SU-DHL-6 (cell line): ENCODE data around the gene ACKR4.

Experiments used
- H2AFZ ChIP-seq: fragments of 200-600 bp; sonication (generic); 2 replicates; pipeline ENCODE4 v1.6.1; 2014; ENCODE audit warnings: low read depth, mild to moderate bottlenecking, moderate library complexity, mixed read lengths, antibody characterized with exemption, low read length; ENCODE audit not compliant: severe bottlenecking
- H3F3A ChIP-seq: fragments of 200-600 bp; shearing (Covaris generic); 2 replicates; pipeline ENCODE4 v1.6.0; 2016; ENCODE audit warnings: antibody characterized with exemption, mild to moderate bottlenecking; ENCODE audit not compliant: insufficient read depth
- H3K27ac ChIP-seq: fragments of 200-600 bp; sonication (generic); 2 replicates; pipeline ENCODE4 v1.5.1; 2016; ENCODE audit warnings: low read depth, mild to moderate bottlenecking, low read length, moderate library complexity, mixed read lengths
- H3K27me3 ChIP-seq: fragments of 200-600 bp; sonication (generic), shearing (Covaris generic); 2 replicates; pipeline ENCODE4 v1.6.0; 2014; ENCODE audit warnings: mild to moderate bottlenecking, low read length
- H3K36me3 ChIP-seq: fragments of 200-600 bp; sonication (generic); 2 replicates; pipeline ENCODE4 v1.6.1; 2014; ENCODE audit warnings: mild to moderate bottlenecking, low read length, mixed read lengths
- H3K4me2 ChIP-seq: fragments of 300-600, 200-600 bp; shearing (Covaris generic), sonication (generic); 2 replicates; pipeline ENCODE4 v1.6.0; 2014; ENCODE audit warnings: low read length, low read depth, mild to moderate bottlenecking; ENCODE audit not compliant: poor library complexity, severe bottlenecking
- H3K4me3 ChIP-seq: fragments of 200-600 bp; sonication (generic); 2 replicates; pipeline ENCODE4 v1.5.1; 2014; ENCODE audit warnings: antibody characterized with exemption, low read length, mild to moderate bottlenecking, mixed read lengths; ENCODE audit not compliant: insufficient read depth, poor library complexity, severe bottlenecking
- H3K79me2 ChIP-seq: fragments of 200-600 bp; sonication (generic); 2 replicates; pipeline ENCODE4 v1.6.1; 2014; ENCODE audit warnings: mild to moderate bottlenecking, low read length, moderate library complexity; ENCODE audit not compliant: insufficient read depth
- H3K9ac ChIP-seq: fragments of 200-600 bp; sonication (generic); 2 replicates; pipeline ENCODE4 v1.7.0; 2014; ENCODE audit warnings: mild to moderate bottlenecking, low read length
- H3K9me2 ChIP-seq: fragments of 200-600 bp; sonication (generic); replicated peaks from 2 replicates; pipeline ENCODE4 v1.6.1; 2014; ENCODE audit warnings: low read length; ENCODE audit not compliant: insufficient read depth
- H3K9me3 ChIP-seq: fragments of 200-600 bp; sonication (generic); 2 replicates; pipeline ENCODE4 v1.6.1; 2014; ENCODE audit warnings: low read length, mixed read lengths; ENCODE audit not compliant: insufficient read depth
- H4K20me1 ChIP-seq: fragments of 200-600 bp; sonication (generic); 2 replicates; pipeline ENCODE4 v1.6.1; 2014; ENCODE audit warnings: low read depth, mild to moderate bottlenecking, antibody characterized with exemption, low read length, moderate library complexity, mixed read lengths
- EZH2phosphoT487 ChIP-seq: fragments of 200-600 bp; sonication (generic), shearing (Covaris generic); conservative IDR thresholded peaks from 2 replicates; pipeline ENCODE4 v1.6.1; 2018; ENCODE audit warnings: mild to moderate bottlenecking, antibody characterized with exemption, low read length, moderate library complexity, mixed read lengths
- TF ChIP-seq, protein P1 (sequence below): fragments of 200-600 bp; sonication (generic); IDR thresholded peaks from one replicate; pipeline ENCODE4 v1.5.1; 2017; ENCODE audit warnings: antibody characterized with exemption, mild to moderate bottlenecking, low read length, moderate library complexity; ENCODE audit not compliant: insufficient read depth, poor library complexity, severe bottlenecking

The ACKR4 gene

DNA sequence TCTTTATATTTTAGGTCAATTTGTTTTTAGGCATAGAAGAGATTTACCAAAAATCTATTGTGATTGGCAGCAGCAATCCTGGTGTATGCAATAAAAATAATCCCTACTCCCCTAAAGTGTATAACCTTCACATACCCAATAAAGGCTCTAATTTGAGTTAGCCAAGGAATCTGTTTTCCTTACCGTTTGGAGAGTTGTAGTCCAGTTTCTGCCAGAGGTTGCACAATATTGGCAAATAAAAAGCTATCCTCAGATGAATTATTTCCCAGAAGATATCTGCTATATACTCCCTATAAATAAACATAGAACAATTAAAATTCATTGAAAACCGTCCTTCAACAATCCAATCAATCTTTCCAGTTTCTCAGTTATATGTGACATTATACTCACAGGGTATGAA is 31.1 kb downstream of the ACKR4 start:
- TF ChIP-seq, protein P1, sequence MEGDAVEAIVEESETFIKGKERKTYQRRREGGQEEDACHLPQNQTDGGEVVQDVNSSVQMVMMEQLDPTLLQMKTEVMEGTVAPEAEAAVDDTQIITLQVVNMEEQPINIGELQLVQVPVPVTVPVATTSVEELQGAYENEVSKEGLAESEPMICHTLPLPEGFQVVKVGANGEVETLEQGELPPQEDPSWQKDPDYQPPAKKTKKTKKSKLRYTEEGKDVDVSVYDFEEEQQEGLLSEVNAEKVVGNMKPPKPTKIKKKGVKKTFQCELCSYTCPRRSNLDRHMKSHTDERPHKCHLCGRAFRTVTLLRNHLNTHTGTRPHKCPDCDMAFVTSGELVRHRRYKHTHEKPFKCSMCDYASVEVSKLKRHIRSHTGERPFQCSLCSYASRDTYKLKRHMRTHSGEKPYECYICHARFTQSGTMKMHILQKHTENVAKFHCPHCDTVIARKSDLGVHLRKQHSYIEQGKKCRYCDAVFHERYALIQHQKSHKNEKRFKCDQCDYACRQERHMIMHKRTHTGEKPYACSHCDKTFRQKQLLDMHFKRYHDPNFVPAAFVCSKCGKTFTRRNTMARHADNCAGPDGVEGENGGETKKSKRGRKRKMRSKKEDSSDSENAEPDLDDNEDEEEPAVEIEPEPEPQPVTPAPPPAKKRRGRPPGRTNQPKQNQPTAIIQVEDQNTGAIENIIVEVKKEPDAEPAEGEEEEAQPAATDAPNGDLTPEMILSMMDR = no peak
- no peak for TF ChIP-seq EZH2phosphoT487

DNA sequence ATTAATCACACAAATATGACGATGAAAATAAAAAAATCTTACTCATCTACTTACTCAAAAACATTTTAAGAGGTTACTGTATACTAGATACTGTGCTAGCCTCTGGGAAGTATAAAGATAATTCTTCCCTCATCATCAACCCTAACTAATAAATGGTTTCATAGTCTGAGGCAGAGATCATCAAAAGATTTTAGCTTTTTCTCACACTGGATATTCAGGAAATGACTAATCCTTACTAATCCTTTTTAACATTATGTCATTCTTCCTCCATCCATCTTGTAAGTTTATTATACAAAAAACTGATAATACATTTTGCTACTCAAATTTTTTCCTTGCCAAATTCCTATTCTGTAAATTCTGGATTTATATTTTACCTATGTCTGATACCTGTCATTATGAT is 32.9 kb downstream of the ACKR4 start:
- Histone ChIP-seq H3K36me3 (no peaks in the 10 kb centered on the region), H3F3A (no peaks in the 10 kb centered on the region), H3K4me3 (no peak overlapping the region), H3K27me3 (no peaks in the 10 kb centered on the region), H4K20me1 (no peaks in the 10 kb centered on the region), H3K9ac (no peak overlapping the region), H3K9me3 (no peaks in the 10 kb centered on the region), H2AFZ (no peak overlapping the region), H3K4me2 (no peak overlapping the region), H3K27ac (no peak overlapping the region), H3K9me2 (no peaks in the 10 kb centered on the region), H3K79me2 (no peaks in the 10 kb centered on the region)
- TF ChIP-seq EZH2phosphoT487 = no peak
- TF ChIP-seq, protein P1 = no peak

More for the DNA sequence above, 31.1 kb downstream of the ACKR4 start:
- H3K79me2 ChIP-seq = no peaks in the 10 kb centered on the region
- H3K9me2 ChIP-seq = no peaks in the 10 kb centered on the region
- no peaks in the 10 kb centered on the region for H3F3A ChIP-seq
- no peaks in the 10 kb centered on the region for H4K20me1 ChIP-seq
- H3K27ac ChIP-seq = no peak overlapping the region
- no peak overlapping the region for H3K9ac ChIP-seq
- no peak overlapping the region for H3K4me2 ChIP-seq
- no peak overlapping the region for H2AFZ ChIP-seq
- no peaks in the 10 kb centered on the region for H3K27me3 ChIP-seq
- H3K9me3 ChIP-seq = no peaks in the 10 kb centered on the region
- no peak overlapping the region for H3K4me3 ChIP-seq
- H3K36me3 ChIP-seq = no peaks in the 10 kb centered on the region

DNA sequence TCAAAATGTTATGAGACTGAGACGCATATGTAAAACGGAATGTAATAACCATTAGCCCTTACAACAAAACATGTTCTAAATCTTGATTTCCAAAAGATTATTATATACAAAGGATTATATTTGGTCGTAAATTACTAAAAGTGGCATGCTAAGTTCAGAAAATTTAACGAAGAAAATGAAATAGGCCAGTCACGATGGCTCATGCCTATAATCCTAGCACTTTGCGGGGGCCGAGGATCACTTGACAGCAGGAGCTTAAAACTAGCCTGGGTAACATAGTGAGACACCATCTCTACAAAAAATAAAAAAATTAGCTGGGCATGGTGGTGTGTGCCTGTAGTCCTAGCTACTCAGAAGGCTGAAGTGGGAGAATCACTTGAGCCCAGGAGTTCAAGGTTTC is 33.5 kb downstream of the ACKR4 start:
- no peak overlapping the region for H3K4me3 ChIP-seq
- no peak for TF ChIP-seq EZH2phosphoT487
- TF ChIP-seq, protein P1 = no peak
- H3K4me2 ChIP-seq = no peak overlapping the region
- no peak overlapping the region for H3K9ac ChIP-seq
- no peaks in the 10 kb centered on the region for H4K20me1 ChIP-seq
- H2AFZ ChIP-seq = no peak overlapping the region
- H3K27me3 ChIP-seq = no peaks in the 10 kb centered on the region
- H3F3A ChIP-seq = no peaks in the 10 kb centered on the region
- no peaks in the 10 kb centered on the region for H3K36me3 ChIP-seq
- no peaks in the 10 kb centered on the region for H3K9me2 ChIP-seq
- H3K27ac ChIP-seq = no peak overlapping the region
- no peaks in the 10 kb centered on the region for H3K79me2 ChIP-seq
- H3K9me3 ChIP-seq = no peaks in the 10 kb centered on the region

DNA sequence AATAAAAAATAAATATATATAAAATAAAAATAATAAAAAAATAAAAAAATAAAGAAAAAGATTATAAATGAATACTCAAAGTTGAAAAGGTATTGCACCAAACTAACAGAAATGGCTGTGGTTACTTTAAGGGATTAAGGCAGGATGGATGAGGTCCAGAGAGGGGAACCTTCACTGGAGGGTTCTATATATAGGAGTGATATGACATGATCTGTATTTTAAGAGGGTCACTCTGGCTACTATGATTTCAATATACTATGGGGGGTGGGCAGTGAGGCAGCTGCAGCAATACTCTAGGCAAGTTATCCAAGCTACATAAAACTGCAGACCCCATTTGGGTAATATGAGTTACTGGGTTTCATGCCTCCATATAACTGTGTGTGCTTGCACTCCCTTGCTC is 38.0 kb downstream of the ACKR4 start:
- TF ChIP-seq, protein P1 = no peak
- H3K79me2 ChIP-seq = no peaks in the 10 kb centered on the region

More for the DNA sequence above, 38.0 kb downstream of the ACKR4 start:
- Histone ChIP-seq H2AFZ (no peak overlapping the region), H3K9me3 (no peaks in the 10 kb centered on the region), H3K27ac (no peak overlapping the region), H3K9me2 (no peaks in the 10 kb centered on the region), H4K20me1 (no peaks in the 10 kb centered on the region), H3K27me3 (no peaks in the 10 kb centered on the region), H3K4me3 (no peak overlapping the region), H3F3A (no peaks in the 10 kb centered on the region), H3K9ac (no peak overlapping the region), H3K36me3 (0 out of 2 replicates have a peak, but pooled peaks cover 8% of the 10 kb centered on the region), H3K4me2 (no peak overlapping the region)
